Gastrocnemius medialis (tissue), 4 donors: ENCODE results near the gene DMAC2L. TPM values are rescaled to one million over a fixed set of nuclear protein-coding genes. Genes with fewer than 3 reads are reported as not detected.

Source experiments
- ATAC-seq, 2 donors: fragments of 150-250 bp; one replicate each; pipeline ENCODE4 v1.9.1; 2016
- DNase-seq, 2 donors: peaks; one replicate each; pipeline ENCODE4 v3.0.0-alpha.2; 2019
- H3K27ac ChIP-seq, 4 donors: fragments of 200-600 bp; sonication (generic); 1 replicate in 1 of 4; 2 replicates in 3 of 4; pipeline ENCODE4 v1.5.1; 2016 to 2018; ENCODE audit warnings: mild to moderate bottlenecking in 2 of 4, moderate library complexity in 1 of 4
- H3K27me3 ChIP-seq, 3 donors: fragments of 200-600 bp; sonication (generic) in 2 of 3; 1 replicate in 1 of 3; 2 replicates in 2 of 3; pipeline versions ENCODE4 v1.5.1 to v1.6.0; 2016 to 2019; ENCODE audit warnings: mild to moderate bottlenecking in 1 of 3, moderate library complexity in 1 of 3
- H3K36me3 ChIP-seq, 2 donors: fragments of 200-600 bp; sonication (generic) in 1 of 2; one replicate each; pipeline ENCODE4 v1.5.1; 2017 to 2018
- H3K4me1 ChIP-seq, 2 donors: fragments of 200-600 bp; sonication (generic) in 1 of 2; one replicate each; pipeline ENCODE4 v1.5.1; 2016 to 2017; ENCODE audit warnings: mild to moderate bottlenecking in 2 of 2
- H3K4me3 ChIP-seq, 4 donors: fragments of 200-600 bp; sonication (generic) in 3 of 4; 1 replicate in 1 of 4; 2 replicates in 3 of 4; pipeline ENCODE4 v1.5.1; 2016 to 2019; ENCODE audit warnings: mild to moderate bottlenecking in 2 of 4
- H3K9me3 ChIP-seq, 3 donors: fragments of 200-600 bp; sonication (generic) in 2 of 3; 1 replicate in 1 of 3; 2 replicates in 2 of 3; pipeline ENCODE4 v1.5.1; 2016 to 2019
- POLR2A ChIP-seq, 2 donors: fragments of 450-650 bp; IDR thresholded peaks; one replicate each; pipeline ENCODE4 v1.6.1; 2017; ENCODE audit warnings: antibody characterized with exemption in 2 of 2, mild to moderate bottlenecking in 2 of 2, moderate library complexity in 2 of 2
- in situ Hi-C, 4 donors: fragments of 200-750 bp; cut with MboI; loops; one replicate each; pipeline versions ENCODE4 v1.15.0 to v1.8.0; 2017; ENCODE audit warnings: low sequenced_read_pairs in 4 of 4
- intact Hi-C: fragments of 100-400 bp; cut with DNase I; formaldehyde crosslinking; loops from one replicate; pipeline ENCODE4 v1.15.1; 2023; ENCODE audit warnings: low total_unique reads
- total RNA-seq, 4 donors: library from RNA; depleted of rRNA; stranded (reverse); fragments of >200 nt; gene quantifications; one replicate each; pipeline versions ENCODE4 v1.1.0 to v1.2.3, GENCODE V29; 2016
- TF ChIP-seq, protein P1 (sequence below), 5 experiments: fragments of 450-650 bp in 3 of 5; fragments of 200-600 bp in 2 of 5; sonication (generic) in 2 of 5; IDR thresholded peaks in 4 of 5; conservative IDR thresholded peaks in 1 of 5; 1 replicate in 4 of 5; 2 replicates in 1 of 5; pipeline ENCODE4 v1.5.1; 2016 to 2019; ENCODE audit warnings: antibody characterized with exemption in 5 of 5, mild to moderate bottlenecking in 3 of 5, moderate library complexity in 3 of 5

Gene DMAC2L
- total RNA-seq, 4 donors from 2014 or later: 18.6 to 42.2 (median 24.6) TPM

DNA sequence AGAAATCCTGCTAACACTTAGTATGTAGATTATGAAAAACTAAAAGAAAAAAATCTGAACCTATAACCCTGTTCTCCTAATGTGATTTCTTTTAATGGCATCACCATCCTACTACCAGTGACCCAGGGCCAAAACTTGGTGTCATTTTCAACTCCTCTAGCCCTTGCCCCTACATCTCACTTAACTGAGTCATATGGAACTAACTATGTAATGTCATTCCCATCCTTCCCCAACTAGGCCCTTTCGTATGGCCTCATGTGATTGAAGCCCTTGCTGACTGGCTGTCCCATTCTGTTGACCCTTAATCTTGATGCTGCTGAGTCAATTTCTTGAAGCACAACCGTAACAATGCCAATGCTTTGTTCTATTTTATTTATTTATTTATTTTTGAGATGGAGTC lies 7.6 kb downstream of the DMAC2L start:
- H3K27me3 ChIP-seq: no peaks in the 10 kb centered on the region
- H3K9me3 ChIP-seq: no peaks in the 10 kb centered on the region
- peaks cover 16 to 23% of the 10 kb centered on the region in 2 donors for H3K4me1 ChIP-seq
- in situ Hi-C loops (loop anchor here (5.0 to 25.0 kb wide), 5 partner anchors 205 to 468 kb away; partner anchors contain the start of gene MAP4K5 (in 1 of the 4)), intact Hi-C loops (loop anchor here (2.0 to 10.0 kb wide), 3 partner anchors 77 to 457 kb away; partner anchors contain the start of gene CDKL1)
- H3K4me3 ChIP-seq: no peak overlapping the region
- H3K36me3 ChIP-seq: peaks cover 0 to 13% of the 10 kb centered on the region in 2 donors
- DNase-seq (no peak), ATAC-seq (no peak)
- TF ChIP-seq, protein P1, sequence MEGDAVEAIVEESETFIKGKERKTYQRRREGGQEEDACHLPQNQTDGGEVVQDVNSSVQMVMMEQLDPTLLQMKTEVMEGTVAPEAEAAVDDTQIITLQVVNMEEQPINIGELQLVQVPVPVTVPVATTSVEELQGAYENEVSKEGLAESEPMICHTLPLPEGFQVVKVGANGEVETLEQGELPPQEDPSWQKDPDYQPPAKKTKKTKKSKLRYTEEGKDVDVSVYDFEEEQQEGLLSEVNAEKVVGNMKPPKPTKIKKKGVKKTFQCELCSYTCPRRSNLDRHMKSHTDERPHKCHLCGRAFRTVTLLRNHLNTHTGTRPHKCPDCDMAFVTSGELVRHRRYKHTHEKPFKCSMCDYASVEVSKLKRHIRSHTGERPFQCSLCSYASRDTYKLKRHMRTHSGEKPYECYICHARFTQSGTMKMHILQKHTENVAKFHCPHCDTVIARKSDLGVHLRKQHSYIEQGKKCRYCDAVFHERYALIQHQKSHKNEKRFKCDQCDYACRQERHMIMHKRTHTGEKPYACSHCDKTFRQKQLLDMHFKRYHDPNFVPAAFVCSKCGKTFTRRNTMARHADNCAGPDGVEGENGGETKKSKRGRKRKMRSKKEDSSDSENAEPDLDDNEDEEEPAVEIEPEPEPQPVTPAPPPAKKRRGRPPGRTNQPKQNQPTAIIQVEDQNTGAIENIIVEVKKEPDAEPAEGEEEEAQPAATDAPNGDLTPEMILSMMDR (IDR thresholded peaks at IDR 0.05 in 4 of 5, conservative IDR thresholded peaks at IDR 0.05 in 1 of 5): no peak
- no peak for TF ChIP-seq POLR2A (IDR thresholded peaks at IDR 0.05)
- H3K27ac ChIP-seq: peak overlapping the region; percentile 15 to 60 (median 40)

DNA sequence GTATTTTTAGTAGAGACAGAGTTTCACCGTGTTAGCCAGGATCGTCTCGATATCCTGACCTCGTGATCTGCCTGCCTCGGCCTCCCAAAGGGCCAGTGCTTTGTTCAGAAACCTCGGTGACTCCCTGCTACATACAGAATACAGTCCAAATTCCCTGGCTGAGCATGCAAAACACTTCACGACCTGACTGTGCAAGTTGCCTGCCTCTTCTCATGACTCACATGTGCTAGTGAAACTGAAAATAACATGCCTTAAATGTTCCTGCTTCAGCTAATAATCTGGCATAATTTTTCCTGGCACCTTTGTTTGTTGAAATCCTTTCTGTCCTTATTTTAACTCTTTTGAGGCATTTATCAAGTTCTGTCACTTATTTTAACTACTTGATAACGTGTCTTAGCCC lies 8.2 kb downstream of the DMAC2L start:
- Histone ChIP-seq H3K4me3 (no peak overlapping the region), H3K4me1 (peaks cover 16 to 23% of the 10 kb centered on the region in 2 donors), H3K27ac (peak overlapping the region; percentile 52 to 72 (median 63)), H3K9me3 (no peaks in the 10 kb centered on the region), H3K36me3 (peaks cover 0 to 15% of the 10 kb centered on the region in 2 donors), H3K27me3 (no peaks in the 10 kb centered on the region)
- TF ChIP-seq POLR2A (IDR thresholded peaks at IDR 0.05): no peak
- TF ChIP-seq, protein P1 (IDR thresholded peaks at IDR 0.05 in 4 of 5, conservative IDR thresholded peaks at IDR 0.05 in 1 of 5): no peak
- in situ Hi-C loops: loop anchor here (5.0 to 25.0 kb wide), 5 partner anchors 205 to 467 kb away; partner anchors contain the start of gene MAP4K5 (in 1 of the 4)
- DNase-seq (no peak), ATAC-seq (peak; percentile 26 to 61)
- intact Hi-C loops: loop anchor here (2.0 kb wide), 1 partner anchor 77 kb away; the partner anchor contains the start of gene CDKL1

DNA sequence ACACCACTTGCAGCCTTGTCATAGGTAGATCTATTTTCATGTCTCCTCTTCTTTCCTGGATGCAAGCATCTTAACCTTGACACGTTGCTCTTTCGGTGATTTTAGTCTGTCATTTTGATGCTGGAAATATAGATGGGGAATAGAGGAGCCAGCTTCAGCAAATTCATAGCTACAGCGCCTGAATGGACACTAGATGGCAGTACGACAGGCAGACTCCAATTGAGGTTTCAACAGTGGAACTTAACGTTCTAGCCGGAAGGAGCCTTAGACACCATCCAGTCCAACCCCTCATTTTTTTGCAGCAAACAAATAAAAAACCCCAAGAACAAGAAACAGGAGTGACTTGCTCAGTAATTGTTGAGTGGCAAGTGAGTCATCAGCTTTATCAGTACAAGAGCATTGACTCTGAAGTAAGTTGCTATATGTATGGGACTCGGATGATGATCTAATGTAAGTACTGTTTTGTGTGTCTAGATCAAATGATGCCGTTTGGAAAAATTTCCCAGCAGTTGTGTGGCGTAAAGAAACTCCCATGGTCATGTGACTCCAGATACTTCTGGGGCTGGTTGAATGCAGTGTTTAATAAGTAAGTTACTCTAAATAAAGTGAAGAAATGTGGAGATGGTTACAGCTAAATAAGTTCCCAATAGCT lies 9.0 kb downstream of the DMAC2L start:
- no peak for TF ChIP-seq POLR2A (IDR thresholded peaks at IDR 0.05)
- TF ChIP-seq, protein P1 (IDR thresholded peaks at IDR 0.05 in 4 of 5, conservative IDR thresholded peaks at IDR 0.05 in 1 of 5): peak; percentile 52 to 89 (median 77)
- in situ Hi-C loops (loop anchor here (5.0 to 25.0 kb wide), 5 partner anchors 204 to 466 kb away; partner anchors contain the start of gene MAP4K5 (in 1 of the 4)), intact Hi-C loops (loop anchor here (1.0 to 2.0 kb wide), 2 partner anchors 76 to 211 kb away; partner anchors contain the start of genes CDKL1 and MAP4K5)
- H3K4me3 ChIP-seq: peak overlapping the region; percentile 15 to 40 (median 28)
- ATAC-seq (peak; percentile 96 to 99), DNase-seq (peak; percentile 44 to 51)
- H3K36me3 ChIP-seq: peaks cover 0 to 23% of the 10 kb centered on the region in 2 donors
- peak overlapping the region; percentile 52 to 72 (median 63) for H3K27ac ChIP-seq
- no peaks in the 10 kb centered on the region for H3K9me3 ChIP-seq
- H3K4me1 ChIP-seq: peaks cover 16 to 23% of the 10 kb centered on the region in 2 donors
- no peaks in the 10 kb centered on the region for H3K27me3 ChIP-seq

DNA sequence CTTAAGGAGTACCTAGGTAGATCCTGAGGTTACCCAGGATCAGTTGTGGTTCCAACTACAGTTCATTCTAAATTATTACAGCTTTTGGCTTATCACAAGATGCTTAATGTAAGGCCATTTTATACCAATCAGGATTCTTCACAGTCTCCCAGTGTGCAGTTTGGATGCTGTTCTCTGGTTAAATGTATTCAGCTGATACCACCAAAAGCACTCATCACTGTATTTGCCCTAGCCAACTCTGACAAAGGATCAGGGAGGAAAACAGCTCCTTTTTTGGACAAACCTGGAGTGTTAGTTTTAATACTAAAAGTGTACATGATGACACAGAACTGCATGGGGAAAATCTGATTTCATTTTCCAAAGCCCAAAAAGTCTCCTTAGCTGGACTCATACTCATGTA lies 19.5 kb downstream of the DMAC2L start:
- no peak overlapping the region for H3K27ac ChIP-seq
- in situ Hi-C loops: no loop called here

More for the DNA sequence above, 19.5 kb downstream of the DMAC2L start:
- intact Hi-C loops: no loop called here
- no peaks in the 10 kb centered on the region for H3K9me3 ChIP-seq
- no peaks in the 10 kb centered on the region for H3K27me3 ChIP-seq
- peaks cover 0 to 3% of the 10 kb centered on the region in 2 donors for H3K36me3 ChIP-seq
- ATAC-seq (no peak), DNase-seq (no peak)
- H3K4me1 ChIP-seq: peaks cover 9 to 12% of the 10 kb centered on the region in 2 donors
- no peak overlapping the region for H3K4me3 ChIP-seq
- TF ChIP-seq, protein P1 (IDR thresholded peaks at IDR 0.05 in 4 of 5, conservative IDR thresholded peaks at IDR 0.05 in 1 of 5): no peak
- TF ChIP-seq POLR2A (IDR thresholded peaks at IDR 0.05): no peak
